Left colon (tissue), 2 donors: ENCODE results near the gene CLASP1. TPM values are rescaled to one million over a fixed set of nuclear protein-coding genes. Genes with fewer than 3 reads are reported as not detected.
A peak's percentile ranks its signal among the peaks of the same experiment; 100 is the strongest.

Experiments used
- ATAC-seq: fragments of 200-7000 bp; cut with Tn5 transposase; one replicate; pipeline ENCODE4 v1.9.1; 2020; ENCODE audit warnings: mild to moderate bottlenecking, moderate library complexity
- DNase-seq, 2 donors: peaks; one replicate each; pipeline ENCODE4 v3.0.0-alpha.2; 2020
- intact Hi-C, 2 donors: fragments of 100-400 bp; cut with DNase I in 1 of 2; cut with micrococcal nuclease in 1 of 2; formaldehyde crosslinking; loops; one replicate each; pipeline versions ENCODE4 v1.11.2 to v1.14.0; 2022; cut with DNase I, micrococcal nuclease
- total RNA-seq, 2 donors: library from RNA; stranded (reverse); fragmentation: NEBNext Ultra II Directional; extraction: Animal tissue kit (Norgen Biotek cat#: 25700); gene quantifications; one replicate each; pipeline ENCODE4 v1.2.1, GENCODE V29; 2021
- donor health status: DM: no; HTN: no; CAD: no.
- donor health status: DM: yes; HTN: yes; CAD: no.

CLASP1 gene
- total RNA-seq, 2 donors from 2014 or later: 33.8 to 36.1 TPM

DNA sequence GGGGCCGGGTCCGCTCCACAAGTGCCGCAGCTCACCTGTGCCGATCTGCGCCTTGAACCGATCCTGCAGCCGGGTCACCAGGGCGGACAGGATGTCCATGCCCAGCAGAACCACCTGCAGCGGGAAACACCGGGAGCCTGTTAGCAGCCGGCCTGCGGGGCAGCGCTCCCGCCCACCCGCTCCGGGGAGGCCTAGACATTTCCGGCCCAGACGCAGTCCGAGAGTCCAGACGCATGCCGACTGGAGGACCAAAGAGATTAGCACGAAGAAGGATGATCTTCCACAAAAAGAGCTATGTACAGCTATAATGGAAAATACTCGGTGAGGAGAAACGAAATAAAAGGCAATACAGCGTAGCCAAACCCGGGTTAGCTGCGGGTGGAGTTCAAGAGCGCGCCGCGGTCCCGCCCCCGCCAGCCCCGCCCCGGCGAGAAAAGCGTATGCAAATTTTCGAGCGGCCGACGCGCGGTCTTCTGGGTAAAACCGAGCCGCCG, 119.0 kb downstream of the CLASP1 start:
- ATAC-seq (peak; percentile 80), DNase-seq (peak; percentile 78 to 90)
- intact Hi-C loops: loop anchor here in 1 of 2 donors (10.0 kb wide), 1 partner anchor 115 kb away; the partner anchor contains the start of gene CLASP1

DNA sequence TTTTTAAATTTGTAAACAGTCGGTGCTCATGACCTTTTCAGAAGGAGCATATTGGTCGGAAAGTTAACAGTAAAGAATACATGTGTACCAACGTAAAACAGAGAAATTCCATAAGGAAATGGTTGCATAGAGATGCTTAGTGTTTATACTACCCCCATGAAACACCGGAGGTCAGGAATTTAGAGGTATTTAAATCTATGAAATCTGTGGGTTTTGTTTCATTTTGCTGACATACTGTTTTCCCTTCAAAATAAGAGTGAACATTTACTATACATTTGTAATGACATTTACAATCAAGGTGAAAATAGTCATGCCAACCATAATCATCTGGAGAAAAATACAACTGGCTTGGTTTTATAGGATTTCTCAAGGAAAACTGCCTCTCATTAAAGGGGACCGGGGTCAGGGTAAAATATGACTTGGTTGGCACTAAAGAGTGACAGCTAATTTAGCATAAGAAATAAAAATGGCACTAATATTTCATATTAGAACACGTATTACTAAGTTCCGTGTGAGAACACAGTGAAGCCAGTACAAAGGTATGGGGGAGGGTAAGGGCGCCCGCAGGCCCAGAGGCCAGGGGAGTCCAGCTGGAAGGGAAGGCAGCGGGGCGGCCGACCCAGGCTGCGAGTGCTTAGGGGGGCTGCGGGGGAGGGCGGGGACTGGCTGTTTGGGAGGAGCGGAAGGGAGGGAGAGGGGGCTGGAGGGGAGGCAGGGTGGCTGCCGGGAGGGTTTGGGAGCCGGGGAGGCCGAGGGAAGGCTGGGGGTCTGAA, 119.6 kb downstream of the CLASP1 start:
- peak; percentile 63 to 64 for DNase-seq
- peak; percentile 30 for ATAC-seq
- intact Hi-C loops: loop anchor here in 1 of 2 donors (10.0 kb wide), 2 partner anchors 115 to 185 kb away; partner anchors contain the start of gene CLASP1

DNA sequence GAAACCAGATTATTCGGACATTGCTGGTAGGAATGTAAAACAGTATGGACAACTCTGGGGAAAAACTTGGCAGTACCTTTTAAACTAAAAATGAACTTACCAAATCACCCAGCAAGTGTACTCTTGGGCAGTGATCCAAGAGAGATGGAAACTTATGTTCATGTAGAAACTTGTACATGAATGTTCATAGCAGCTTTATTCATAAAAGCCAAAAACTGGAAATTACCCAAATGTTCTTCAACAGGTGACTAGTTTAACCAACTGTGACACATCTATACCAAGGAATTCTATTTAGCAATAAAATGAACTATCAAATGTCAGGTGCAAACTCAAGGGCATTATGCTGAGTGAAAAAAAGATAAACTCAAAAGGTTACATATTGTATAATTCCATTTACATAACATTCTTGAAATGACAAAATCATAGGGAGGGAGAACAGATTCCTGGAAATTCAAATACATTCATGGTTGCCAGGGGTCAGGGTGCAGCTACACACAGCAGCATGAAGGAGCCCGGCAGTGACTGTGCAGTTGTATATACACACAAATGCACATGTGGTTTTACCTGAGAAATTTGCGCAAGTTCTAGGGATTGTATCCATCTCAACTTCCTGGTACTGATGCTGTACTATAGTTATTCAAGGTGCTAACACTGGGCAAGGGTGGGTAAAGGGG, 122.1 kb downstream of the CLASP1 start:
- ATAC-seq: no peak
- DNase-seq: no peak
- intact Hi-C loops: loop anchor here in 1 of 2 donors (10.0 kb wide), 1 partner anchor 188 kb away; no protein-coding TSS in a partner anchor

DNA sequence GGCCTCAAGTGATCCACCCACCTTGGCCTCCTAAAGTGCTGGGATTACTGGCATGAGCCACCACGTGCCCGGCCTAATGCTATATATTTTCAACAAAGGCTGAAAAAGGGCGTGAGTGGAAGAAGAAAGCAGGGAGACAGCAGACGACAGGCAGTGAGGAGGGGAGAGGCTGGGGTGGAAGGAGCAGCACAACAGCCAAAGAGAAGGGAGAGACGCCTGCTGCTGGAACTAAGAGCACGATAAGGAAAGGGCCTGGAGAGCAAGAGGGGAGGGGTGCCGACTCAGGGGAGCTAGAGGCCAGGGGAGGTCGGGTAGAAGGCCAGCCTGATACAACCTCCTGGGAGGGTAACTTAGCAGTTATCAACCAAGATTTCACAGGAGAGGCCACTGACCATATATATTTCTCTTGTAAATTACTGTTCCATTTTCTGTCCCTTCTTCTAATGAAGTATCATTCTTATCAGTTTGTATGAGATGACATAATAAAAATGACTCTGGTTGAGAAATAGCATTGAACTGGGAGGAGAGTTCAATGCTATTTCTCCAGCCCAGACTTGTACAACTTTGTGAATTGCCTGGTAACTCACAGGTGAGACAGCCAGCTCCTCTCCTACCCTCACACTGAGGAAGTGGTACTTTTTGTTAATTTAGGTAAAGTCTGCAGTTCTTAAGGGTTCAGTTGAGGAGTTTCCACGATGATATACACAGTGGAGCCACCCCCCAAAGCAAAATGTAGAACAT, 124.4 kb downstream of the CLASP1 start:
- DNase-seq (no peak), ATAC-seq (no peak)
- intact Hi-C loops: loop anchor here in 1 of 2 donors (10.0 kb wide), 1 partner anchor 190 kb away; no protein-coding TSS in a partner anchor

DNA sequence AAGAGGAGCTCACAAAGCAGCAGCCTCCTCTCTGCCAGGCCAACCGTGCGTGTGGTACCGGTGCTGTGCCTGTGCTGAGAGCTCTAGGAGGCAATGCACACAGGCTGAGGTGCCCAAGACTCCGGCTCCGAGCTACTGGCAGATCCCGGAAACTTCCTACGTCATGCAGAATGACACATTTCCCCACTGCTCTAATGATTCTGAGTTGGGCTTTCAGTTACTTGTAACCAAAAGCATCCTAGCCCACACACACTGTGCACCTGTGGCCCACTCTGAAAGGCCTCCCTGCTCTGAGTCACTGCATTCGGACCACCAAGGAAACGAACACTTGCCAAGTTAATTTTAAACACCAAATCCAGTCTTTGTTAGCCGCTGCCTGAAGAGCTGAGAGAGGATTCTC, 127.9 kb downstream of the CLASP1 start:
- intact Hi-C loops: loop anchor here in 1 of 2 donors (10.0 kb wide), 1 partner anchor 193 kb away; no protein-coding TSS in a partner anchor
- ATAC-seq (no peak), DNase-seq (no peak)

DNA sequence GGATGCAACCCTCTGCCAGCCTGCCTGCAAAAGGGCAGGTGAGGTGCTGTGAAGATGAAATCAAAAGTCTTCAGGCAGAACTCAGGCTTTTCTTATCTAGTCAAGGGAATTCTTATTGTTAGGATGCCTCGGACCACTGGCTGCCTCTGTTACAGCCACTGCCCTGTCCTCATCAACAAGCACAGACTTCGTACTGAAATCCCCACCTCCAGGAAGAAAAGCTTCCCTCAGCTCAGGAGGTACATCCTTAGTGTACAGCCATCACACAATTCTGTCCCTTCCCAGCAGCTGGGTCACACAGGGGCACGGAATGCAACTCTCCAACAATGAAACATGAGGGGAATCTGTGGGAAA, 128.6 kb downstream of the CLASP1 start:
- no peak for ATAC-seq
- intact Hi-C loops: loop anchor here in 1 of 2 donors (10.0 kb wide), 1 partner anchor 194 kb away; no protein-coding TSS in a partner anchor
- DNase-seq: no peak

DNA sequence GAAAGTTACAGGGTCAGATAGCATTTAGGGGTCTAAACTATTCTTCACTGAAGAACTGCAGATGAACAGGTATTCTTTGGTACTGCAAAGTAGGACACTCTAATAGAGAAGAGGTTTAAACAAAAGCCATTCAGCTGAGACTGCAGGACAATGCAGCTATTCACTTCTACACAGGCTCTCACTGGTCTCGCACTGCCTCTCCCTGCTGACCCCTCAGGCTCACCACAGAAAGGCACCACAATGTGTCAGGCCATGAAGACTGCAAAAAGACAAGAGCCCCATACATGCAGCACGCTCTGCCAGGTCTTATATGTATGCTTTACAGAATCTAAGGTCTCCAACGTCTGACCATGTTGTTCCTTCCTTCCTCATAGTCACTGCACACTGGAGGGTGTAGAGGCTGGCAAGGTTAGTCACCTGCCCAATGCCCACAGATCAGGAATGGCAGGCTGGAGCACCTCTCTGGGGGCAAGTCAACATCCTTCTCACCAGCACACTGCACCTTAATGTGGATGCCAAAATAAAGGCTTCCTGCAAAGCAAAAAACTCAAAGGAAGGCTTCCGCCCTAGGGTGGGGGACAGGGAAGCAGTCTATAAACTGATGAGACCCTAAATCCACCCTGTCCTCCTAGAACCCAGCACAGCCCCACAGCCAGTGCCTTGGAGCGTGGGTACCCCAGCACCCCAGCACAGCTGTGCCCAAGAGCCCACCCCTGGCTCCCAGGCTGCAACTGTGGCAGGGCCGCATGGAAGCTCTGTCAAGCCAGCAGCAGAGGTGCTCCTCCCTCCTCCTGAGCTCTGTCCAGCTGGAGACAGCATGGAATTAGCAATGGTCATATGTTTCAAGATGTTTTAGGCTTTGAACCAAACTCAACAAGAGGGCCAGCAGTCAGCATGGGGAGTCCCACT, 129.3 kb downstream of the CLASP1 start:
- intact Hi-C loops: loop anchor here in 1 of 2 donors (10.0 kb wide), 1 partner anchor 195 kb away; no protein-coding TSS in a partner anchor
- DNase-seq (no peak), ATAC-seq (no peak)

DNA sequence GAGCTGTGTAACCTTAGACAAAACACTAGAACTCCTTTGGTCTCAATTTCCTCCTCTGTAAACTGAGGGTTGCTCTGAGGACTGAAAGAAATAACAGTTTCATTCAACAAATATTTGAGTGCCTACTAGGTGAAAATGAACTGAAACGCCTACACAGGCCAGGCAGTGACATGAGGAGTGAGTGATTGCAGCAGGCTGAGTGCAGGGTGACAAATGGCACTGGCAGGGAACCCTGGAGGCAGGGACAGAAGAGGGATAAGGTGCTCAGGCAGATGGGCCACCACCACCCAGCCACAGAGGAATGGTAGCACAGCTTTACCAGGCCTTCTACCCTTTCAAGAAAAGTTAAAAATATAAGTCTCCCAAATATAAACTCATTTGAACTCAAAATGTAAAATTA, 130.1 kb downstream of the CLASP1 start:
- intact Hi-C loops: no loop called here
- DNase-seq (no peak), ATAC-seq (no peak)

DNA sequence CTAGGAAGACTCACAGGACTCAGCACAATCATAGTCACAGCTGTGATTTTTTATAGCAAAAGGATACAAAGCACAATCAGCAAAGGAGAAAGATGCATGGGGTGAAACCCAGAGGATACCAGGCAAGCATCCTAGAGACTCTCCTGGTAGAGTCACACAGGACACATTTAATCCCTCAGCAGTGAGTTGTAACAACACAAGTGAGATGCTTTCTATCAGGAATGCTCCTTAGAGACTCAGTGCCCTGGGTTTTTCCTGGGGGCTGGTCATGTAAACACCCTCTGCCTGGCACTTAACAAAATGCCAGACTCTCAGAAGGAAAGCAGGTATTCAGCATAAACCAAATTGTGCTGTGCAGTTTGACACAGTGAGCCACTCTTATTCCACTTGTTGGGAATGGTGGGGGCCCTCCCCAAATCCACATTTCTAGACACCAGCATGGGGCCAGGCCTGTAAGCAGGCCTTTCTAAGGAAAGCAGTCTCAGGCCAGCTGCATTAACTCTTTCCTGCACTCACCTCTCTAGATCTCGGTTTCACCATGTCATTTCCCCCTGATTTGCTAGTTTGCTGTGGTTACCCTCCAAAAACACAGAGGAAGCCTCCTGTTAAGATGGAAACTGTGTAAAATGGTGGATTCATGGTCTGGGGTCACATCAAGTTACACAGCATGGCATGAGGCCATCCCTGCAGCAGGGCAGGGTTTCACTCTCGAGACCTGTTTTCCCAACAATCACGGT, 135.5 kb downstream of the CLASP1 start:
- ATAC-seq (no peak), DNase-seq (no peak)
- intact Hi-C loops: no loop called here

DNA sequence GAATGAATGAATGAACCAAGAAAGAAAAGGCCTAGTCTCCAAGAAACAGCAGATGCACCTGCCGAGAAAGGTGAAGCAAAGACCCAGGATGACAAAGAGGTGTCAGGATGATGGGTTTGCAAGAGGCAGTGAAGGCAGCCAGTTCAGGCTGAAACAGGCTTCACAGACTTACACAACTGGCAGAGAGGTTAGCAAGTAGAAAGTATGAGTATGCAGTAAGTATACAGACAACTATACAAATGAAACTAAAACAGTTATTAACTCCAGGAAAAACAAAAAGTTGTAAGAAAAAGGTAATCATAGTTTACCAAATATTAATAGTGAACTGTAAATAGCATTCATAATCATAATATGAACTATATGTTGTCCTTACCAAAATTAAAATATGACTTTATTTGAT, 138.4 kb downstream of the CLASP1 start:
- intact Hi-C loops: no loop called here
- no peak for ATAC-seq
- no peak for DNase-seq

DNA sequence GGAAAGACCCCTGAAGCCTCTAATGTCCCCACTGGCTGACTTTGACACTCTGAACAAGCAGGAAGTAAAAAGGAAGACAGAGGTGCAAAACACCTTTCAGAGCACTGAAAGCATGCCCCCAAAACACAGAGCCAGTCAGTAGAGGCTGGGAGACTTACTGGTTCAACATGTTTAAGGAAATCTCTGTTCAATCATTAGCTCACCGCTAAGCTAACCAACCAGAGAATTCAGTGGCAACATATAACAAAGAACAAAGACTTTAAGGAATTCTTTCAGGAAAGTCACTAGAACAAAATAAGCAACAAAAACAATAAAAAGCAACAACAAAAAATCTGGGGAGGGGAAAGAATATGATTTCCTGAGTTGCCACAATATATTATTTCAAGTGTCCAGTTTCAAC, 142.6 kb downstream of the CLASP1 start:
- ATAC-seq: no peak

DNA sequence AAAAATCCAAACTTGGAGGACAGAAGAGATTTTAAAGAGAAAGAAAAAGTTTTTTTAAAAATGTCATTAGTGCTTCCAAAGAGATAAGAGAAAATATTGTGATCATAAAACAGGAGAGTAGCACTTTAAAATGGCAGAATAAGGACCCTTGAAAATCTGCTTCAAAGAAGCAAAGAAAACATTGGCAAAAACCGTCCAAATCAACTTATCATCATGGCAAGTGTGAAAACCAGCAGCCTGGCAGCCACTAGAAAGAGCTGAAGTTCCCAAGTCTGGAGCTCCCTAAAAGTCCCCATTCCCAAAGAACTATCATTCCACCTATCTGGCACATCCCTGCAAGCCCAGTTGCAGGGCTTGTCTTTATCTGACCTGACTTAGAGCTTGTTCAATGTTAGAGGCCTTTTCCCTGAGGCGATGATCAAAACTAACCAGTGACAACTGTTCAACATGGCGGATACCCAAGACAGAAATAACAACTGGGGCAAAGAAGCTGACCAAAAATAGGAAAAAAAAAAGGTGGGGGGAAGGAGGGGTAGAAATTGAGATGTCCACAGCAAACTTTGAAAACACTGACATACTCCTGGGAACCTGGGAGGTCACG, 143.2 kb downstream of the CLASP1 start:
- ATAC-seq: no peak

More for the DNA sequence above, 142.6 kb downstream of the CLASP1 start:
- no peak for DNase-seq
- intact Hi-C loops: no loop called here

DNA sequence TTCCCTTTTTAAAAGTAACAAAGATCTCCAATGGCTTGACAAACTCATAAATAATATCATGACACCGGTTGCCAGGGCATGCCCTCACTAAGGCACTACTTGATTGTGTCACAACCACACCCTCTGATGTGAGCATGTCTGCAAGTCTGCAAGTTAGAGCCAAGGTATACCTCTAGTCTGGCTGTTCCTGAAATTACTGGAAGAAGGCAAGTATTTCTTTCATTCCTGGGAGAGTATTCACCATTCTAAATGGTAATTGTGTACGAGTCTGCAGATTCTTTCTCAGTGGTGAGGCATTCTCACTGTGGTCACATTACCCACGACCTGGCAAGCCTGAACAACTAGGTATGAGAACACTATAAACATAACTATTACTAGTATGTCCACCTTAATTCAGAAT, 144.3 kb downstream of the CLASP1 start:
- intact Hi-C loops: no loop called here
- no peak for DNase-seq
- peak; percentile 50 for ATAC-seq

More for the DNA sequence above, 143.2 kb downstream of the CLASP1 start:
- intact Hi-C loops: no loop called here
- DNase-seq: no peak

DNA sequence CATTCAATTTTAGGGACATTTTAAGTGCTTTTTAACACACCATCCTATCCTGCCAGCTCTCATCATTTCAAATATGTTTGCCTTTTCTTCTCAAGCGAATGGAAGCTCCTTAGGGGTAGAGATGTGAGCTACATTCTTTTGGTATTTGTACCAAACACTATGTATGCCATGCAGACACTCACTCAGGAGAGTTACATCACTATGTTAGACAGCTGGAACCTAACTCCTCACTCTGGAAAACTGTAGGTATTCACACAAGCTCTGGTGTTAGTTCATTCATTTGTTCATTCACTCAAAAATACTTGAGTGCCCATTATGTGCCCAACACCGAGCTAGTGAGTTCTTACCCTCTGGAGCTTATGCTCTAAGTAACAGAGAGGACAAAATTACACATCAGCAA, 144.9 kb downstream of the CLASP1 start:
- intact Hi-C loops: no loop called here
- ATAC-seq: no peak
- DNase-seq: no peak

DNA sequence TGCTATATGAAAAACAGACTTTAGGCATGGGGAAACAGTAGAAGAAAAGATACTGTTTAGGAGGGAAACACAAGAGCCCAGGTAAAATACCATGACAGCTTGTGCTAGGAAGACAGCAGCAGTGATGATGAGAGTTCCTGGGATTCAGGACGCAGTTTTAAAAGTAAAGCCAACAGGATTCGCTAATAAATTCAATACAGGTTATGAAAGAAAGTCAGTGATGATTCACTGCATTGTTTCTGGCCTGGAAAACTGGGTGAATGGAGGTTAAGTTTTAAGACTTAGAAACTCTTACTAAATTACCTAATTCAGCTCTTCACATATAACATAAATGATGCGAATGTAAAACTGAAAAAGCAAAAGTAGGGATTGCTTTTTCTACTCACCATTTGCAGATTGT, 146.5 kb downstream of the CLASP1 start:
- DNase-seq (no peak), ATAC-seq (no peak)
- intact Hi-C loops: no loop called here

DNA sequence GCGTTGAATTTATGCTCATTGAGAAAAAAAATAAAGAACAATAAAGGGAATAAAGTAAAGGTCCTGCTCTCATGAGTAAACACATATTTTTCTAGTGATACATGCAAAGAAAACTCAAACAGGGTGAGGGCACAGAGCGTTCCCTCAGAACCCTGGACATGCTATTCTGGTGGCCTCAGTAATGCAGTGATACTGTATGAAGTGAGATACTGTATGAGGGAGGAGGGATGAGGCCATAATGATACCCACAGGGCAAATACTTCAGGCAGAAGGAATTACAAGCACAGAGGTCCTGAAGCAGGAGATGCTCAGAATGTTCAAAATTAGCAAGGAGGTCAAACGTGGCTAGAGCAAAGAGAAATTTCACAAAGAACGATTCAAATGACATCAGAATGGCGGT, 147.0 kb downstream of the CLASP1 start:
- ATAC-seq (no peak), DNase-seq (no peak)
- intact Hi-C loops: no loop called here

DNA sequence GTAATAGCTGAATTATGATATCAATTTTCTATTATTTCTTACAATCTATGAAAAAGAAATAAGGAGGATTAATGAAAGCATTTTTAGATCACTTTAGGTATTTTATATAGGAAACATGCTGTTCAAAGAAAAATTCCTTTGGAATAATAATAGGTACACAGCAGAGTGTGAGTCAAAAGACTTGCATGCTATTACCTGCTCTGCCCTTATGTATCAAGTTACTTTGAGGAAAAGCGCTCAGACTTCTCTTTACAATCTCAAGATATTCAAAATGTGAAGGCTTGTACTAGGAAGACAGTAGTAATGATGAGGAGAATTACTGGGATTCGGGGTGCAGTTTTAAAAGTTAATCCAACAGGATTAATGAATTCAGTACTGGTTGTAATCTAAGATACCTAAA, 147.7 kb downstream of the CLASP1 start:
- intact Hi-C loops: no loop called here
- DNase-seq (no peak), ATAC-seq (no peak)
